ENCODE data around the gene SMIM3.
"Not testable (repeated sequence)": the region's sequence is repeated elsewhere in the genome, so short reads cannot be mapped to it uniquely, and the experiment has no call there.

SMIM3 gene

DNA sequence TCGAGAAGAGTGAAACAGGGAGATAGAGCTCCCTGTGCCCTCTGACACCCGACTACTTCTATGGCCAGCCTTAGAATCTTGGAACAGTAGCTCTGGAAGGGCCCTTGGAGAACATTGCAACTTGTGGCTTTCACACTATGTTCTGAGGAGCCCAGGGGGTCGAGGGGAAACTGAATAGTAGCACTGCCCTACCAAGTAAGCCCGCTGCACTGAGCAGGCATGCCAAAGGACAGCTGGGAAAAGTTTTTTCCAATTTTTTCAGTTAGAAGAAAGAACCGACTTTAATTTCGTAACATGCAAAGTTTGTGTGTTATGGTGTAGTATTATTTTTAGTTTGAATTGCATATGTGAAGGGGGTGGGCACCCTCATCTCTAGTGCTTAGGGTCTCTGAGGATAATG lies 10.9 kb downstream of the SMIM3 start:
- Histone ChIP-seq H3K36me3 (no peaks in the 10 kb centered on the region; the same call in 1 of the 2 replicates), H4K20me1 (peaks cover 48% of the 10 kb centered on the region; the same call in 1 of the 2 replicates), H3K9me3 (peaks cover 12% of the 10 kb centered on the region; the same call in 1 of the 2 replicates), H3K4me1 (peaks cover 48% of the 10 kb centered on the region), H3K27ac (0 out of 2 replicates have a peak overlapping the region, but pooled peaks have one; percentile 25), H3K27me3 (no peaks in the 10 kb centered on the region), H3K4me3 (no peak overlapping the region), H3K9ac (no peak overlapping the region), H3K4me2 (peak overlapping the region; percentile 70)
- TF ChIP-seq Cebpa-rat (IDR thresholded peaks at IDR 0.05), result no peak

DNA sequence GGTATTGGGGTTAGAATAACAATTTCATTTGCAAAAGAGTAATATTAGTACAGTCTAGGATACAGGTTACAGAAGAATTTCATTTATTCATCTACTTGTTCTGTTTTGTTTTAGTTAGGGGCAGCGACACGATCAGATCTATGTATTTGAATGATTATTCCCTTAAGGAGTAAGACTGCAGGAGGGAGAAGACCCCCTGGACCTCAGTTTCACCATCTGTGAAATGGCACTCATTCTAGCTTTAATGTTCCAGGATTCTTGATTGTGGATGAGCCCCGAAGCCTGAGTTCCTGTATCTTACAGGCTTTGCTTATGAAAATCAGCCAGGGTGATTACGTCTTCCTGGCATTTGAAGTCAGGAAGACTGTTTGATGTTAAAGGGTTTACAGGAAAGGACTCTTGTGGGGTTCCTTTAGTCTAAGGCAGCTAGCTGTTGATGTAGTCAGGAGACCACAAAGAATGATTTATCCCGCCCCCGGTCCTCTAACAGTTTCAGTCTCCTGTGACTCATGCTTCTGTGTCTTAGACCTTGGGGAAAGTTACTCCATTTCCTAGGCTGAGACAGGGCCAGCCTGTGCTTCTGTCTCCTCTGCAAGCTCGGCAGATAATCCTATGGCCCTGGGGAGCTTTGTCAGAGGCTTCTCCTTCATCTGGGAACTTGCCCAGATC lies 11.5 kb downstream of the SMIM3 start:
- peaks cover 42% of the 10 kb centered on the region for H3K4me1 ChIP-seq
- peak overlapping the region; percentile 70 for H3K4me2 ChIP-seq

GRCh38 chr5:150791536-150791935 lies 13.0 kb downstream of the SMIM3 start:
- H3K4me1 ChIP-seq, result peaks cover 41% of the 10 kb centered on the region
- no peak overlapping the region for H3K4me3 ChIP-seq
- no peak overlapping the region for H3K9ac ChIP-seq
- no peaks in the 10 kb centered on the region for H3K27me3 ChIP-seq
- H3K27ac ChIP-seq, result no peak overlapping the region
- H3K36me3 ChIP-seq, result peaks cover 18% of the 10 kb centered on the region
- no peak for TF ChIP-seq Cebpa-rat (IDR thresholded peaks at IDR 0.05)
- H4K20me1 ChIP-seq, result peaks cover 67% of the 10 kb centered on the region; the same call in 1 of the 2 replicates
- H3K4me2 ChIP-seq, result no peak overlapping the region
- H3K9me3 ChIP-seq, result no peaks in the 10 kb centered on the region

More for the DNA sequence above, 11.5 kb downstream of the SMIM3 start:
- no peak for TF ChIP-seq Cebpa-rat (IDR thresholded peaks at IDR 0.05)
- Histone ChIP-seq H3K27ac (0 out of 2 replicates have a peak overlapping the region, but pooled peaks have one; percentile 25), H3K9ac (peak overlapping the region; percentile 3; the same call in 1 of the 2 replicates), H3K9me3 (peaks cover 12% of the 10 kb centered on the region; the same call in 1 of the 2 replicates), H3K36me3 (peaks cover 3% of the 10 kb centered on the region; the same call in 1 of the 2 replicates), H3K27me3 (no peaks in the 10 kb centered on the region), H4K20me1 (peaks cover 54% of the 10 kb centered on the region; the same call in 1 of the 2 replicates), H3K4me3 (no peak overlapping the region)

GRCh38 chr5:150793423-150793888 lies 14.9 kb downstream of the SMIM3 start:
- Histone ChIP-seq H3K36me3 (peaks cover 19% of the 10 kb centered on the region), H3K4me1 (peaks cover 23% of the 10 kb centered on the region), H4K20me1 (peaks cover 63% of the 10 kb centered on the region; the same call in 1 of the 2 replicates)
- H3K9me3 ChIP-seq, H3K4me2 ChIP-seq, H3K27ac ChIP-seq, H3K9ac ChIP-seq, H3K27me3 ChIP-seq, H3K4me3 ChIP-seq: not testable (repeated sequence)

- no peaks in the 10 kb centered on the region for H3K9me3 ChIP-seq
- H3K4me3 ChIP-seq, result no peak overlapping the region
- H3K27ac ChIP-seq, result no peak overlapping the region
- H3K9ac ChIP-seq, result no peak overlapping the region
- TF ChIP-seq Cebpa-rat (IDR thresholded peaks at IDR 0.05), result no peak
- H4K20me1 ChIP-seq, result peaks cover 48% of the 10 kb centered on the region; the same call in 1 of the 2 replicates
- H3K27me3 ChIP-seq, result no peaks in the 10 kb centered on the region
- peaks cover 19% of the 10 kb centered on the region for H3K36me3 ChIP-seq
- H3K4me1 ChIP-seq, result peaks cover 9% of the 10 kb centered on the region
- no peak overlapping the region for H3K4me2 ChIP-seq
Measured at GRCh38 chr5:150794927-150795326, 16.4 kb downstream of the SMIM3 start.

GRCh38 chr5:150797384-150797783 lies 18.8 kb downstream of the SMIM3 start:
- Histone ChIP-seq H3K4me3 (no peak overlapping the region), H4K20me1 (peaks cover 34% of the 10 kb centered on the region; the same call in 1 of the 2 replicates), H3K36me3 (peaks cover 19% of the 10 kb centered on the region)

GRCh38 chr5:150801117-150801927 lies 22.8 kb downstream of the SMIM3 start:
- no peak overlapping the region; the same call in 1 of the 2 replicates for H3K4me2 ChIP-seq

More at GRCh38 chr5:150797384-150797783, 18.8 kb downstream of the SMIM3 start:
- Histone ChIP-seq H3K27me3 (no peaks in the 10 kb centered on the region), H3K4me1 (peaks cover 11% of the 10 kb centered on the region), H3K4me2 (no peak overlapping the region), H3K9ac (no peak overlapping the region), H3K27ac (no peak overlapping the region), H3K9me3 (no peaks in the 10 kb centered on the region)
- no peak for TF ChIP-seq Cebpa-rat (IDR thresholded peaks at IDR 0.05)

DNA sequence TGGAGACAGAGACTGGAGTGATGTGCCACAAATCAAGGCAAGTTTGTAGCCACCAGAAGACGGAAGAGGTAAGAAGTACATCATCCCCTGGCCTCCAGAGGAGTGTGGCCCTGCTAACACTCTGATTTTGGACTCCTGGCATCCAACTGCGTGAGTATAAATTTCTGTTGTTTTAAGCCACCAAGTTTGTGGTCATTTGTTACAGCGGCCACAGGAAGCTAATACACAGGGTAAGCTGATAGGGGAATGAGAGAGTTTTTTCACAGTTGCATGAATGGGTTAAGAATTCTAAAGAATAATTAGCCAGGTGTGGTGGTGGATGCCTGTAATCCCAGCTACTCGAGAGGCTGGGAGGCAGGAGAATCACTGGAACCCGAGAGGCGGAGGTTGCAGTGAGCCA lies 25.8 kb downstream of the SMIM3 start:
- H3K9me3 ChIP-seq, result peaks cover 3% of the 10 kb centered on the region; the same call in 1 of the 2 replicates
- no peaks in the 10 kb centered on the region for H4K20me1 ChIP-seq

More at GRCh38 chr5:150801117-150801927, 22.8 kb downstream of the SMIM3 start:
- H3K4me3 ChIP-seq, result no peak overlapping the region
- no peaks in the 10 kb centered on the region for H3K9me3 ChIP-seq
- peaks cover 11% of the 10 kb centered on the region for H3K4me1 ChIP-seq
- no peaks in the 10 kb centered on the region for H3K27me3 ChIP-seq
- peaks cover under 1% of the 10 kb centered on the region; the same call in 1 of the 2 replicates for H4K20me1 ChIP-seq
- H3K36me3 ChIP-seq, result peaks cover 3% of the 10 kb centered on the region; the same call in 1 of the 2 replicates
- H3K27ac ChIP-seq, result no peak overlapping the region
- H3K9ac ChIP-seq, result no peak overlapping the region
- TF ChIP-seq Cebpa-rat (IDR thresholded peaks at IDR 0.05), result no peak

GRCh38 chr5:150809363-150809762 lies 30.8 kb downstream of the SMIM3 start:
- Histone ChIP-seq H4K20me1 (no peaks in the 10 kb centered on the region), H3K9ac (no peak overlapping the region), H3K36me3 (no peaks in the 10 kb centered on the region), H3K4me1 (no peaks in the 10 kb centered on the region), H3K27me3 (no peaks in the 10 kb centered on the region), H3K4me2 (no peak overlapping the region), H3K4me3 (no peak overlapping the region), H3K27ac (no peak overlapping the region), H3K9me3 (peaks cover 6% of the 10 kb centered on the region; the same call in 1 of the 2 replicates)
- TF ChIP-seq Cebpa-rat (IDR thresholded peaks at IDR 0.05), result no peak

More for the DNA sequence above, 25.8 kb downstream of the SMIM3 start:
- Histone ChIP-seq H3K4me1 (peaks cover 11% of the 10 kb centered on the region), H3K36me3 (no peaks in the 10 kb centered on the region), H3K9ac (no peak overlapping the region), H3K4me3 (no peak overlapping the region), H3K27ac (no peak overlapping the region), H3K4me2 (no peak overlapping the region), H3K27me3 (no peaks in the 10 kb centered on the region)
- no peak for TF ChIP-seq Cebpa-rat (IDR thresholded peaks at IDR 0.05)

Measured in BLaER1 (cell line).